Immature natural killer cell (primary cell): Measurements from ENCODE around the gene ITGB5. TPM values are rescaled to one million over a fixed set of nuclear protein-coding genes. Genes with fewer than 3 reads are reported as not detected.

Source experiments
- DNase-seq, 3 donors: peaks; one replicate each; pipeline ENCODE4 v3.0.0; 2022; ENCODE audit warnings: mixed read lengths in 1 of 3
- H3K27ac Mint-ChIP-seq, 6 donors: one replicate each; pipeline ENCODE4 v1.8.0; 2020; ENCODE audit warnings: mixed read lengths in 6 of 6, mild to moderate bottlenecking in 5 of 6, inconsistent platforms in 4 of 6, moderate library complexity in 3 of 6
- H3K27me3 Mint-ChIP-seq, 3 donors: one replicate each; pipeline ENCODE4 v1.8.0; 2020 to 2021; ENCODE audit warnings: low read depth in 3 of 3, mild to moderate bottlenecking in 3 of 3, mixed read lengths in 3 of 3, moderate library complexity in 3 of 3, inconsistent platforms in 1 of 3
- H3K36me3 Mint-ChIP-seq, 3 donors: one replicate each; pipeline ENCODE4 v1.8.0; 2020; ENCODE audit warnings: mixed read lengths in 3 of 3, inconsistent platforms in 2 of 3, mild to moderate bottlenecking in 2 of 3
- H3K4me1 Mint-ChIP-seq, 2 donors: one replicate each; pipeline ENCODE4 v1.8.0; 2020; ENCODE audit warnings: inconsistent platforms in 2 of 2, mild to moderate bottlenecking in 2 of 2, mixed read lengths in 2 of 2, moderate library complexity in 1 of 2
- H3K4me3 Mint-ChIP-seq, 5 donors: one replicate each; pipeline ENCODE4 v1.8.0; 2020; ENCODE audit warnings: mild to moderate bottlenecking in 5 of 5, mixed read lengths in 5 of 5, inconsistent platforms in 3 of 5, moderate library complexity in 3 of 5
- H3K9me3 Mint-ChIP-seq, 6 donors: one replicate each; pipeline ENCODE4 v1.8.0; 2020; ENCODE audit warnings: mild to moderate bottlenecking in 6 of 6, mixed read lengths in 6 of 6, inconsistent platforms in 4 of 6, moderate library complexity in 3 of 6
- polyA plus RNA-seq, 3 donors: library from polyadenylated mRNA; unstranded; fragments of 300-500 nt; fragmentation: Illumina TruSeq; gene quantifications; one replicate each; pipeline ENCODE4 v1.2.3, GENCODE V29; 2021

ITGB5 gene
- 1 to 10 TPM in 1 of 3 donors, under 1 TPM in 1, not detected in 1; 0.52 to 1.1 TPM for polyA plus RNA-seq

GRCh38 chr3:124887177-124887931 is at the start of gene ITGB5:
ITGB5 (minus strand) TSS chr3:124887365; CDS start chr3:124887000, 365 bp downstream.
- H3K27me3 Mint-ChIP-seq: peaks cover 12 to 34% (median 13%) of the 10 kb centered on the region in 3 donors
- no peak within 1 kb of the TSS for H3K27ac Mint-ChIP-seq
- no peaks in the 10 kb centered on the region for H3K36me3 Mint-ChIP-seq
- DNase-seq: peak in 2 of 3 donors; percentile 2 to 14
- peaks cover 6 to 7% of the 10 kb centered on the region in 2 donors for H3K4me1 Mint-ChIP-seq
- no peaks in the 10 kb centered on the region for H3K9me3 Mint-ChIP-seq
- H3K4me3 Mint-ChIP-seq: peak within 1 kb of the TSS; percentile 58 to 82 (median 71)

GRCh38 chr3:124935794-124936542 is 48.8 kb upstream of the ITGB5 start:
- H3K36me3 Mint-ChIP-seq: no peaks in the 10 kb centered on the region
- no peaks in the 10 kb centered on the region for H3K4me1 Mint-ChIP-seq
- no peak overlapping the region for H3K27ac Mint-ChIP-seq
- H3K9me3 Mint-ChIP-seq: peaks cover 0 to 1% (median 0%) of the 10 kb centered on the region in 6 donors
- peaks cover 0 to 11% (median 4%) of the 10 kb centered on the region in 3 donors for H3K27me3 Mint-ChIP-seq
- no peak overlapping the region for H3K4me3 Mint-ChIP-seq
- DNase-seq: no peak

- H3K9me3 Mint-ChIP-seq: peaks cover 0 to 1% (median 0%) of the 10 kb centered on the region in 6 donors
- H3K4me3 Mint-ChIP-seq: no peak overlapping the region
- DNase-seq: no peak
- peaks cover 0 to 11% (median 6%) of the 10 kb centered on the region in 3 donors for H3K27me3 Mint-ChIP-seq
- H3K27ac Mint-ChIP-seq: no peak overlapping the region
- H3K36me3 Mint-ChIP-seq: no peaks in the 10 kb centered on the region
- no peaks in the 10 kb centered on the region for H3K4me1 Mint-ChIP-seq
Observed at GRCh38 chr3:124935264-124935663, 48.1 kb upstream of the ITGB5 start.

GRCh38 chr3:124934577-124934976 is 47.4 kb upstream of the ITGB5 start, which contains the start of gene MUC13:
MUC13 (minus strand) TSS chr3:124934751; CDS start chr3:124934712, 39 bp downstream.
- Mint-ChIP-seq H3K27me3 (peaks cover 0 to 11% (median 6%) of the 10 kb centered on the region in 3 donors), H3K36me3 (no peaks in the 10 kb centered on the region), H3K4me1 (no peaks in the 10 kb centered on the region), H3K4me3 (no peak within 1 kb of the TSS), H3K27ac (no peak within 1 kb of the TSS), H3K9me3 (peaks cover 0 to 1% (median 0%) of the 10 kb centered on the region in 6 donors)
- DNase-seq: no peak

GRCh38 chr3:124928333-124929202 is 41.4 kb upstream of the ITGB5 start:
- H3K27ac Mint-ChIP-seq: no peak overlapping the region
- H3K4me3 Mint-ChIP-seq: no peak overlapping the region
- peak; percentile 40 to 49 (median 42) for DNase-seq
- H3K36me3 Mint-ChIP-seq: no peaks in the 10 kb centered on the region
- H3K9me3 Mint-ChIP-seq: peaks cover 0 to 1% (median 0%) of the 10 kb centered on the region in 6 donors
- peaks cover 0 to 2% (median under 1%) of the 10 kb centered on the region in 3 donors for H3K27me3 Mint-ChIP-seq
- H3K4me1 Mint-ChIP-seq: no peaks in the 10 kb centered on the region

GRCh38 chr3:124927574-124928045 is 40.4 kb upstream of the ITGB5 start:
- Mint-ChIP-seq H3K9me3 (no peaks in the 10 kb centered on the region), H3K36me3 (no peaks in the 10 kb centered on the region), H3K4me3 (no peak overlapping the region), H3K27me3 (peaks cover 0 to 4% (median 2%) of the 10 kb centered on the region in 3 donors), H3K4me1 (no peaks in the 10 kb centered on the region), H3K27ac (peak overlapping the region in 1 of 6 donors; percentile 18)
- no peak for DNase-seq

- H3K9me3 Mint-ChIP-seq: no peaks in the 10 kb centered on the region
- peaks cover 0 to 4% (median 2%) of the 10 kb centered on the region in 3 donors for H3K27me3 Mint-ChIP-seq
- no peaks in the 10 kb centered on the region for H3K4me1 Mint-ChIP-seq
- no peaks in the 10 kb centered on the region for H3K36me3 Mint-ChIP-seq
- H3K27ac Mint-ChIP-seq: no peak overlapping the region
- DNase-seq: no peak
- H3K4me3 Mint-ChIP-seq: no peak overlapping the region
Observed at GRCh38 chr3:124926426-124927101, 39.4 kb upstream of the ITGB5 start.

GRCh38 chr3:124924741-124925140 is 37.6 kb upstream of the ITGB5 start:
- Mint-ChIP-seq H3K27me3 (peaks cover 0 to 4% (median 0%) of the 10 kb centered on the region in 3 donors), H3K36me3 (no peaks in the 10 kb centered on the region), H3K4me1 (no peaks in the 10 kb centered on the region), H3K27ac (no peak overlapping the region), H3K9me3 (no peaks in the 10 kb centered on the region), H3K4me3 (no peak overlapping the region)
- no peak for DNase-seq

- Mint-ChIP-seq H3K4me1 (no peaks in the 10 kb centered on the region), H3K4me3 (no peak overlapping the region), H3K36me3 (no peaks in the 10 kb centered on the region), H3K27ac (no peak overlapping the region), H3K27me3 (peaks cover 0 to 4% (median 1%) of the 10 kb centered on the region in 3 donors), H3K9me3 (no peaks in the 10 kb centered on the region)
- no peak for DNase-seq
Observed at GRCh38 chr3:124923833-124924232, 36.7 kb upstream of the ITGB5 start.

- no peak for DNase-seq
- Mint-ChIP-seq H3K4me1 (no peaks in the 10 kb centered on the region), H3K4me3 (no peak overlapping the region), H3K27ac (no peak overlapping the region), H3K36me3 (no peaks in the 10 kb centered on the region), H3K27me3 (peaks cover 0 to 4% (median 1%) of the 10 kb centered on the region in 3 donors), H3K9me3 (no peaks in the 10 kb centered on the region)
Observed at GRCh38 chr3:124920718-124921117, 33.6 kb upstream of the ITGB5 start.

- H3K27ac Mint-ChIP-seq: no peak overlapping the region
- no peaks in the 10 kb centered on the region for H3K4me1 Mint-ChIP-seq
- peaks cover 1 to 4% (median 2%) of the 10 kb centered on the region in 3 donors for H3K27me3 Mint-ChIP-seq
- no peak for DNase-seq
- no peaks in the 10 kb centered on the region for H3K36me3 Mint-ChIP-seq
- no peaks in the 10 kb centered on the region for H3K9me3 Mint-ChIP-seq
- no peak overlapping the region for H3K4me3 Mint-ChIP-seq
Observed at GRCh38 chr3:124919756-124920155, 32.6 kb upstream of the ITGB5 start.

GRCh38 chr3:124918524-124918923 is 31.4 kb upstream of the ITGB5 start:
- Mint-ChIP-seq H3K9me3 (no peaks in the 10 kb centered on the region), H3K4me3 (no peak overlapping the region), H3K27ac (no peak overlapping the region), H3K27me3 (peaks cover 1 to 4% (median 2%) of the 10 kb centered on the region in 3 donors), H3K4me1 (no peaks in the 10 kb centered on the region), H3K36me3 (no peaks in the 10 kb centered on the region)
- DNase-seq: no peak
